ENCODE data around the gene ZCCHC7.

DNA sequence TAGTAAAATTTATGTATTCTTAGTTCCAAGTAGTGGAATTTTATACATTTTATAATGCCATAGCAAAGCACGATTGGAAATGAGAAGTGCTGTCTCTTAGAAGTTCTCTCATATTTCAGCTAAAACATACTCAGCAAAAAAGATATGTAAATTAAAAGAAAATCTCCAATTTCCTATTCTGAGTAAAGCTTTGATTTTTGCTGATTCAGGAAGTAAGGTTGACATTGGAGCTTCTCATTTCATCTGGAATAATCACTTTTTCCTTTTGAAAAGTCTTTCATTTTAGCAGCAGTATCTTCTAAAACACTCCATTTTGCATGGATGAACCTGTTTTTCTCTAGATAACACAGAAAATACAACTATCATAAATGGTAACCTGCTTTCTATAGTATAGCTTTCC lies 121.0 kb downstream of the ZCCHC7 start:
- TF ChIP-seq EZH2phosphoT487 (IDR thresholded peaks at IDR 0.05; ENCODE audit: borderline replicate concordance, low read length), result no peak
- TF ChIP-seq, protein P1, sequence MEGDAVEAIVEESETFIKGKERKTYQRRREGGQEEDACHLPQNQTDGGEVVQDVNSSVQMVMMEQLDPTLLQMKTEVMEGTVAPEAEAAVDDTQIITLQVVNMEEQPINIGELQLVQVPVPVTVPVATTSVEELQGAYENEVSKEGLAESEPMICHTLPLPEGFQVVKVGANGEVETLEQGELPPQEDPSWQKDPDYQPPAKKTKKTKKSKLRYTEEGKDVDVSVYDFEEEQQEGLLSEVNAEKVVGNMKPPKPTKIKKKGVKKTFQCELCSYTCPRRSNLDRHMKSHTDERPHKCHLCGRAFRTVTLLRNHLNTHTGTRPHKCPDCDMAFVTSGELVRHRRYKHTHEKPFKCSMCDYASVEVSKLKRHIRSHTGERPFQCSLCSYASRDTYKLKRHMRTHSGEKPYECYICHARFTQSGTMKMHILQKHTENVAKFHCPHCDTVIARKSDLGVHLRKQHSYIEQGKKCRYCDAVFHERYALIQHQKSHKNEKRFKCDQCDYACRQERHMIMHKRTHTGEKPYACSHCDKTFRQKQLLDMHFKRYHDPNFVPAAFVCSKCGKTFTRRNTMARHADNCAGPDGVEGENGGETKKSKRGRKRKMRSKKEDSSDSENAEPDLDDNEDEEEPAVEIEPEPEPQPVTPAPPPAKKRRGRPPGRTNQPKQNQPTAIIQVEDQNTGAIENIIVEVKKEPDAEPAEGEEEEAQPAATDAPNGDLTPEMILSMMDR (IDR thresholded peaks at IDR 0.05; ENCODE audit: low read depth, low read length, poor library complexity, severe bottlenecking), result no peak
